H1 (cell line): ENCODE results near the gene HNRNPAB.

Source experiments
- ASH2L ChIP-seq: fragments of 200-600, 300-600 bp; sonication (generic); IDR thresholded peaks from one replicate; pipeline ENCODE4 v1.7.1; 2017; ENCODE audit warnings: low read length
- CBX8 ChIP-seq: fragments of 300-800, 300-1000 bp; sonication (generic); IDR thresholded peaks from 2 replicates; pipeline ENCODE4 v1.7.1; 2016; ENCODE audit warnings: low read depth, low read length, borderline replicate concordance
- CEBPB ChIP-seq: IDR thresholded peaks from 2 replicates; pipeline ENCODE4 v1.6.1; 2012; ENCODE audit warnings: low read depth, low read length
- CHD7 ChIP-seq: fragments of 300-600 bp; sonication (generic); IDR thresholded peaks from 2 replicates; pipeline ENCODE4 v1.7.1; 2012; ENCODE audit warnings: low read length, moderate library complexity, mild to moderate bottlenecking, inconsistent platforms; ENCODE audit not compliant: insufficient replicate concordance
- EZH2 ChIP-seq: fragments of 200-600 bp; sonication (generic); IDR thresholded peaks from 2 replicates; pipeline ENCODE4 v1.7.1; 2012; ENCODE audit warnings: low read depth, mild to moderate bottlenecking, moderate library complexity, low read length, inconsistent platforms; ENCODE audit not compliant: severe bottlenecking
- JUND ChIP-seq: IDR thresholded peaks from 2 replicates; pipeline ENCODE4 v1.6.1; 2011; ENCODE audit warnings: mild to moderate bottlenecking, improper control_type of control experiment, low read length
- POLR2A ChIP-seq, 2 experiments: IDR thresholded peaks; 1 replicate in 1 of 2; 2 replicates in 1 of 2; pipeline ENCODE4 v1.6.1; 2011; ENCODE audit warnings: low read depth in 2 of 2, low read length in 2 of 2, mild to moderate bottlenecking in 2 of 2; ENCODE audit errors: control extremely low read depth in 1 of 2
- ZNF274 ChIP-seq: IDR thresholded peaks from 2 replicates; pipeline ENCODE4 v1.7.0; 2012; ENCODE audit warnings: low read length, borderline replicate concordance; ENCODE audit errors: extremely low read depth
- TF ChIP-seq, protein P1 (sequence below), 3 experiments: IDR thresholded peaks; 1 replicate in 2 of 3; 2 replicates in 1 of 3; pipeline versions ENCODE4 v1.5.1 to v1.6.1; 2011; ENCODE audit warnings: low read length in 3 of 3, mild to moderate bottlenecking in 3 of 3, inconsistent platforms in 2 of 3, low read depth in 1 of 3, moderate library complexity in 1 of 3; ENCODE audit not compliant: insufficient read depth in 1 of 3; ENCODE audit errors: control extremely low read depth in 1 of 3

GRCh38 chr5:178206166-178207101, 2.1 kb downstream of the HNRNPAB start:
- TF ChIP-seq, protein P1, sequence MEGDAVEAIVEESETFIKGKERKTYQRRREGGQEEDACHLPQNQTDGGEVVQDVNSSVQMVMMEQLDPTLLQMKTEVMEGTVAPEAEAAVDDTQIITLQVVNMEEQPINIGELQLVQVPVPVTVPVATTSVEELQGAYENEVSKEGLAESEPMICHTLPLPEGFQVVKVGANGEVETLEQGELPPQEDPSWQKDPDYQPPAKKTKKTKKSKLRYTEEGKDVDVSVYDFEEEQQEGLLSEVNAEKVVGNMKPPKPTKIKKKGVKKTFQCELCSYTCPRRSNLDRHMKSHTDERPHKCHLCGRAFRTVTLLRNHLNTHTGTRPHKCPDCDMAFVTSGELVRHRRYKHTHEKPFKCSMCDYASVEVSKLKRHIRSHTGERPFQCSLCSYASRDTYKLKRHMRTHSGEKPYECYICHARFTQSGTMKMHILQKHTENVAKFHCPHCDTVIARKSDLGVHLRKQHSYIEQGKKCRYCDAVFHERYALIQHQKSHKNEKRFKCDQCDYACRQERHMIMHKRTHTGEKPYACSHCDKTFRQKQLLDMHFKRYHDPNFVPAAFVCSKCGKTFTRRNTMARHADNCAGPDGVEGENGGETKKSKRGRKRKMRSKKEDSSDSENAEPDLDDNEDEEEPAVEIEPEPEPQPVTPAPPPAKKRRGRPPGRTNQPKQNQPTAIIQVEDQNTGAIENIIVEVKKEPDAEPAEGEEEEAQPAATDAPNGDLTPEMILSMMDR (IDR thresholded peaks at IDR 0.05; ENCODE audit: control extremely low read depth in 1 of 3, insufficient read depth in 1 of 3, low read depth in 1 of 3, low read length in 3 of 3) = no peak
- TF ChIP-seq JUND (no peak), CEBPB (no peak), POLR2A (IDR thresholded peaks at IDR 0.05; ENCODE audit: control extremely low read depth in 1 of 2, low read depth in 2 of 2, low read length in 2 of 2) (peak in 1 of 2 experiments; percentile 75; a peak in 2 of 3 replicates), CHD7 (no peak), ASH2L (no peak), EZH2 (no peak), ZNF274 (no peak), CBX8 (no peak)
